RWPE1 (cell line): ENCODE results near the gene GRB10.

ENCODE experiments used
- CTCF ChIA-PET: fragments of 350-600 bp; sonication (Branson Sonifier 250); formaldehyde crosslinking; extraction: SDS; loops from one replicate; lab custom pipeline; 2021; lab: Yijun Ruan, JAX
- POLR2A ChIA-PET: fragments of 400-600 bp; formaldehyde crosslinking; extraction: SDS; loops from one replicate; lab custom pipeline; 2020; ENCODE audit warnings: antibody characterized with exemption; ENCODE audit not compliant: low non-redundant PET; lab: Yijun Ruan, JAX
- DNase-seq: peaks from one replicate; pipeline ENCODE4 v3.0.0; 2012; ENCODE audit warnings: low spot score
- H3K27ac ChIP-seq: fragments of 450-650 bp; 2 replicates; pipeline ENCODE4 v1.5.1; 2017
- TF ChIP-seq, protein P1 (sequence below): fragments of 450-650 bp; conservative IDR thresholded peaks from 2 replicates; pipeline ENCODE4 v1.5.1; 2017; ENCODE audit warnings: low read depth, mild to moderate bottlenecking

Gene GRB10

DNA sequence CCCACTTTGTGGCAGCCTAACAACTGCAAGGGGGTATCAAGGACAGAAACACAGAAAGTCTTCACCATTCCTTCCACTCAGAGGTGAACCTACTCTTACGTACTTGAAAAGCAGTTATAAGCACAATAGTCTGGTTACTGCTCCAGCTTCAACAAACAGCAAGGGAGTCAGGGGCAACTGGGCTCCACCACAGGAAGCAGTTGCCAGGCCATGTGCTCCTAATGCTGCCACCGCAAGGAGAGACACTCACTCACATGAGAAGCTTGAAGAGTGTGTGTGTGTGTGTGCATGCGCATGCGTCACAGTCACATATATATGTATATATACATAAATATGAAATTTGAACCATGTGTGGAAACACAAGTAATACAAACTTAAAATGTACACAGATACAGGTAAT, 65.5 kb downstream of the GRB10 start:
- CTCF ChIA-PET, result no interaction called here
- POLR2A ChIA-PET, result no interaction called here
- no peak for DNase-seq
- H3K27ac ChIP-seq, result no peak overlapping the region
- TF ChIP-seq, protein P1, sequence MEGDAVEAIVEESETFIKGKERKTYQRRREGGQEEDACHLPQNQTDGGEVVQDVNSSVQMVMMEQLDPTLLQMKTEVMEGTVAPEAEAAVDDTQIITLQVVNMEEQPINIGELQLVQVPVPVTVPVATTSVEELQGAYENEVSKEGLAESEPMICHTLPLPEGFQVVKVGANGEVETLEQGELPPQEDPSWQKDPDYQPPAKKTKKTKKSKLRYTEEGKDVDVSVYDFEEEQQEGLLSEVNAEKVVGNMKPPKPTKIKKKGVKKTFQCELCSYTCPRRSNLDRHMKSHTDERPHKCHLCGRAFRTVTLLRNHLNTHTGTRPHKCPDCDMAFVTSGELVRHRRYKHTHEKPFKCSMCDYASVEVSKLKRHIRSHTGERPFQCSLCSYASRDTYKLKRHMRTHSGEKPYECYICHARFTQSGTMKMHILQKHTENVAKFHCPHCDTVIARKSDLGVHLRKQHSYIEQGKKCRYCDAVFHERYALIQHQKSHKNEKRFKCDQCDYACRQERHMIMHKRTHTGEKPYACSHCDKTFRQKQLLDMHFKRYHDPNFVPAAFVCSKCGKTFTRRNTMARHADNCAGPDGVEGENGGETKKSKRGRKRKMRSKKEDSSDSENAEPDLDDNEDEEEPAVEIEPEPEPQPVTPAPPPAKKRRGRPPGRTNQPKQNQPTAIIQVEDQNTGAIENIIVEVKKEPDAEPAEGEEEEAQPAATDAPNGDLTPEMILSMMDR, result no peak

DNA sequence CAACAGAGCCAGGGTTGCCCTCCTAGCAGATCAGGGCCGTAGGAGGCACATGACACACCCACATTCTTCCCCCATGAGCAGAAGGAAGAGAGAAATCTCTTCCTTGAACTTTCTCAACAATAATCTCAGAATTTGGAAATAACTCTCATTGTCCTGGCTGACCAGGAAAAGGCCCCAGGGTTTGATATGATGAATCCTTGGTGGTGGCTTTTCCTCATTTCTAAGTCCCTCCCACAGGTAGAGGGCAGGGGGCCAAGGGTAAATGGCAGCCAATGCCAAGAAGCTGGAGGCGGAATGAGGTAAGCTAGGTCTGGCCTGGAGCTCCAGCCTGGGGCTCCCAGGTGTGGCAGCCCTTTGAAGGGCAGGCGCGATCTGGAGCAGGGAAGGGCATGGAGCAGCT, 67.8 kb downstream of the GRB10 start:
- DNase-seq, result peak; percentile 64
- ChIA-PET POLR2A (no interaction called here), CTCF (no interaction called here)
- TF ChIP-seq, protein P1, result no peak
- peak overlapping the region; percentile 53 for H3K27ac ChIP-seq

DNA sequence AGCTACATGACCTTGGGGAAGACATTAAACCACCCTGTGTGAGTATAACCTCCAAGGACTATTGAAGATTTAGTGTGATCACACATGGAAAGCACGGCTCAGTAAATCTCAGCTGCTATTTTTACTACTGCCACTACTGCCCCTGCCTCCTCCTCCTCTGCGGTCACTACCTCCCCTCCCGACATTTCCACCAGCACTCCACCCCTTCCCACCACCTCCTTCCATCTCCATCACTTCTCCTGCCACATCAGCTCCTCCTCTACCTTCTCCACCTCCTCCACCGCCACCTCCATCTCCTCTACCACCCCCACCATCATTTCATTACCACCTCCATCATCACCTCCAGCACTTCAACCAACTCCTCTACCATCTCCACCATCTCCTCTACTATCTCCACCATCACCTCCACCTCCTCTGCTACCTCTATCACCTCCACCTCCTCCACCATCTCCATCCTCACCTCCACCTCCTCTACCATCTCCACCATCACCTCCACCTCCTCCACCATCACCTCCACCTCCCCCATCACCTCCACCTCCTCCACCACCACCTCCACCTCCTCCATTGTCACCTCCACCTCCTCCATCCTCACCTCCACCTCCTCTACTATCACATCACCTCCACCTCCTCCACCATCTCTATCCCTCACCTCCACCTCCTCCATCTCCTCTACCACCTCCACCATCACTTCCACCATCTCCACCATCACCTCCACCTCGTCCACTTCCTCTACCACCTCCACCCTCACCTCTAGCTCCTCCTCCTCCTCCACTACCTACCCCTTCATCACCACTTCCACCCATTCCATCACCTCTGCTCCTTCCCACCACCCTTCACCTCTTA, 69.4 kb downstream of the GRB10 start:
- no peak for DNase-seq
- TF ChIP-seq, protein P1, result no peak
- ChIA-PET POLR2A (no interaction called here), CTCF (no interaction called here)
- no peak overlapping the region for H3K27ac ChIP-seq

DNA sequence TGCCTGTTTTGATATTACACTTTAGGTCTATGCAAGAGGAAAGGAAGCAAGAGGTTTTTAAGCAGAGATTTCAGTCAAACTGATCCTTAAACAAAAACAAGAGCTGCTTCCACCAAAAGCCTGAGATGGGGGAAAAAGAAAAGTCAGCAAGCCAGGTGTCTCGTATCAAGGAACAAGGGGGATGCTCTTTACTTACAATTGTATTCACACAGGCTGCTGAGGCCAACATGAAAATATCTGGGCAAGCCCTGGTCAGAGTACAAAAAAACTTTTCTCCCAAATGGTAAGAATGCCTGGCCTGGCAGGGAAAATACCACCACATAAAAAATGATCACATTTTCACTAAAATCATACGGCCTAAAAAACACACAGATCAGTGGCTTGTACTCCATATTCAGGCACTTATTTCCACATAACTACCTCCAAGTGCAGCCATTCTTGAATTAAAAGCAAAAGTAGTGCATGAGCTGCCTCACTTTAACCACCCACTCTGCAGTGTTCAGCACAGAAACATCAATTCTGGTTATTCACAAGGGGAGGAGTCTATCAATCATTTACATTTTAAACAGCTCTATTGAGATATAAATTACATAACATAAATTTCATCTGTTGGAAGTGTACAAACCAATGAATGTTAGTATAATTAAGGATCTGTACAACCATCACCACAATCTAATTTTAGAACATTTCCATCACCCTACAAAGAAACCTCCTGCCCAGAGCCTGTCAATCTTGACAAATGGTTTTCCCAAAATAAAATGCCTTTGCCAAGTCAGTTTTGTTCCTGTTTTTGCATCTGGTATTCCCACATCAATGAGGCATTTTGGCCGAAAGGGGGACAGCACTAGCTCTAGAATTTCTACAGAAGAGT, 70.2 kb downstream of the GRB10 start:
- TF ChIP-seq, protein P1, result no peak
- no peak overlapping the region for H3K27ac ChIP-seq
- ChIA-PET CTCF (no interaction called here), POLR2A (no interaction called here)
- DNase-seq, result no peak

DNA sequence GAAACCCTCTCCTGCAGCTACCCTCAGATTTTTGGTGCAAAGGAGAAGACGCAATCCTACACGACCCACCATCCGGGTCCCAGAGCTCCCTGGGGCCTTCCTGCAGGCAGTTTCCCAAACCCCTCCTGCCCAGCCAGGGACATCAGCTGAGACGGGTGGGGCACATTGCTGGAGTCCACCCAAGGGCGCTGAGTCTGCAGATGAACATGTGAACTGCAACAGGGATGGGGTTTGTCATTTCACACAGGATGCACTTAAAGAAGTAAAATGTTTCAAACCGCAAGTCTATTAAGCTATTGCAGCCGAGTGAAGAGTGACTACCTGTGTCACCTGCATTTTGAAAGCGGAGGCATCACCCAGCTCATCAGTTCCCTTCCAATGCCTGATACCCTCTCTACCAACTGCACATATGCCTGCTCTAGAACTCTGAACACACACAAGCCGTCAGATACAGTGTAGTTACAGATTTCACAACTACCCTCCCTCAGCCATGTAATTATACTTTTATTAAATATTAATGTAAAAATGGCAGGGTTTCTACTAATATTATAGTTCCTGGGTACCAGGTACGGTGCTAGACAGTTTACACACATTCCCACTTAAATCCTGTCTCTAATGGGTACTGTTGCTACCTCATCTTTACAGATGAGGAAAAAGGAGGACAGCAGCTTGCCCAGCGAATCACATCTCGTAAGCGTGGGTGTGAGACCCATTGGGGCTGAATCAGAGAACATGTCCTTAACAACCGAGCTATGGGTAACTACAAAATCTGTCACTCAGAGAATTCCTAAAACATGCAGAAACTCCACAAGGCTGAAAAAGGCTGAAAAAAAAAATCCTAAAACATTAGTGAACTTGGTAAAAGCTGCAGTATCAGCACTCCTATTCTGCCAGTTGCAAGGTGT, 71.2 kb downstream of the GRB10 start:
- ChIA-PET CTCF (no interaction called here), POLR2A (no interaction called here)
- TF ChIP-seq, protein P1, result no peak
- H3K27ac ChIP-seq, result peak overlapping the region; percentile 56
- peak; percentile 33 for DNase-seq
